Thyroid gland (tissue), 4 donors: ENCODE results near the gene ABCG5.

Experiments used
- CTCF ChIP-seq, 6 experiments: fragments of 200-600 bp in 3 of 6; fragments of 450-650 bp in 3 of 6; sonication (generic) in 3 of 6; IDR thresholded peaks; one replicate each; pipeline ENCODE4 v1.5.1; 2016 to 2019; ENCODE audit warnings: antibody characterized with exemption in 6 of 6, mild to moderate bottlenecking in 2 of 6, inconsistent platforms in 1 of 6, moderate library complexity in 1 of 6
- POLR2A ChIP-seq, 2 donors: fragments of 450-650 bp; IDR thresholded peaks; one replicate each; pipeline ENCODE4 v1.6.1; 2017; ENCODE audit warnings: antibody characterized with exemption in 2 of 2, mild to moderate bottlenecking in 2 of 2, moderate library complexity in 1 of 2

- TF ChIP-seq POLR2A (IDR thresholded peaks at IDR 0.05) (no peak), CTCF (IDR thresholded peaks at IDR 0.05) (no peak)
Observed at GRCh38 chr2:43792653-43793052, 46.0 kb downstream of the ABCG5 start.
